NCI-H1417 treated with DMSO at 0.1 percent for 48 hours (cell line): ENCODE measurements around the gene CBARP.

Experiments used
- DNase-seq: peaks from one replicate; lab custom pipeline; 2025; lab: John Stamatoyannopoulos, UW

The CBARP gene

GRCh38 chr19:1237754-1238368 is at the start of gene CBARP:
TSS of gene CBARP (minus strand) at chr19:1238005. CDS start at chr19:1236100, 1,905 bp downstream.
- no peak for DNase-seq

GRCh38 chr19:1286487-1287353 is 48.9 kb upstream of the CBARP start:
- no peak for DNase-seq

GRCh38 chr19:1285737-1286360 is 48.0 kb upstream of the CBARP start, which contains the start of gene EFNA2:
TSS of gene EFNA2 (plus strand) at chr19:1285873. CDS start at chr19:1286169, 296 bp downstream.
- DNase-seq, result no peak

GRCh38 chr19:1284979-1285736 is 47.4 kb upstream of the CBARP start:
- no peak for DNase-seq

GRCh38 chr19:1284293-1284978 is 46.6 kb upstream of the CBARP start:
- DNase-seq, result no peak

- DNase-seq, result no peak
These were observed 46.1 kb upstream of the CBARP start for GRCh38 chr19:1283917-1284292.

- no peak for DNase-seq
These were observed 45.6 kb upstream of the CBARP start for GRCh38 chr19:1283207-1283916.

GRCh38 chr19:1282588-1283206 is 44.9 kb upstream of the CBARP start:
- no peak for DNase-seq

GRCh38 chr19:1281569-1282287 is 43.9 kb upstream of the CBARP start:
- no peak for DNase-seq

GRCh38 chr19:1280636-1281568 is 43.1 kb upstream of the CBARP start:
- DNase-seq, result no peak

- peak; percentile 43 for DNase-seq
These were observed 42.1 kb upstream of the CBARP start for GRCh38 chr19:1279782-1280341.

GRCh38 chr19:1278713-1279660 is 41.2 kb upstream of the CBARP start:
- no peak for DNase-seq

GRCh38 chr19:1278074-1278473 is 40.3 kb upstream of the CBARP start:
- DNase-seq, result no peak

GRCh38 chr19:1277061-1277460 is 39.3 kb upstream of the CBARP start:
- DNase-seq, result no peak

- no peak for DNase-seq
These were observed 38.8 kb upstream of the CBARP start for GRCh38 chr19:1276628-1277022.

- DNase-seq, result no peak
These were observed 38.3 kb upstream of the CBARP start for GRCh38 chr19:1275976-1276627.
